ENCODE data around the gene FSIP1. TPM values are rescaled to one million over a fixed set of nuclear protein-coding genes. Genes with fewer than 3 reads are reported as not detected.
A peak's percentile ranks its signal among the peaks of the same experiment; 100 is the strongest.

The FSIP1 gene
- polyA plus RNA-seq, 2 of the 4 experiments (the other 2 are of a cell fraction): 0.71 to 0.93 TPM

DNA sequence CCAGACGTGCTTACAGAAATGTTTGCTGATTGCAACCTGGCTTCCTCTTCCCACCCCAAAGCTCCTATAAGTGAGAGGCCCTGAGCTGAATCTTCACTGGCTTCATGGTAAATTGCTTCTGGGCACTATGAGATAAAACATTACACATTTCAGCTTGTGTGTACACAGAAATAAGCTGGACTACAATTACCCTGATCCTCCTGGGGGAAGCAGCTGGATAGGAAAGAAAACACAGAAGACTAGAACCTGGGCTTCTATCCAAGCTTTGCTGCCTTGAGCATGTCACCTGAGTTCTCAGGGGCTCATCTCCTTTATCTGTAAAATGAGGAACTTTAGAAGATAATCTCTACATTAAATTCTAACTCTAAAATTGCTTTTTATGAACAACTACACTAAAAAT lies 161.4 kb downstream of the FSIP1 start:
- no peak overlapping the region for H3K27ac ChIP-seq
- DNase-seq (ENCODE audit: low read depth in 1 of 2, low spot score in 1 of 2) (no peak), ATAC-seq (no peak), FAIRE-seq (no peak)
- ChIA-PET POLR2A (no interaction called here), CTCF (no interaction called here)
- WGBS (ENCODE audit: missing lambda C conversion rate): 64% methylated on average over 1 of the region's 1 CpG
- TF ChIP-seq HDAC2 (IDR thresholded peaks at IDR 0.05): no peak
- no peak for TF ChIP-seq EP300 (IDR thresholded peaks at IDR 0.05)
- TF ChIP-seq RAD21 (conservative IDR thresholded peaks at IDR 0.05 in 1 of 2, IDR thresholded peaks at IDR 0.05 in 1 of 2): no peak
- no peak for TF ChIP-seq CHD4 (IDR thresholded peaks at IDR 0.05; ENCODE audit: borderline replicate concordance)
- no peak for TF ChIP-seq POLR2A (IDR thresholded peaks at IDR 0.05; ENCODE audit: low read length)
- TF ChIP-seq RCOR1 (IDR thresholded peaks at IDR 0.05; ENCODE audit: low read depth, low read length): no peak
- TF ChIP-seq FOSB (CRISPR knock-in tag; IDR thresholded peaks at IDR 0.05): no peak
- no peak for TF ChIP-seq KDM1A (IDR thresholded peaks at IDR 0.05; ENCODE audit: low read depth)
- no peak for TF ChIP-seq RARB (CRISPR knock-in tag; IDR thresholded peaks at IDR 0.05)
- no peak for TF ChIP-seq ATOH8 (CRISPR knock-in tag; IDR thresholded peaks at IDR 0.05; ENCODE audit: low read depth)
- no peak for TF ChIP-seq ZC3H11A (IDR thresholded peaks at IDR 0.05)
- TF ChIP-seq HOXB5 (CRISPR knock-in tag; IDR thresholded peaks at IDR 0.05): no peak
- TF ChIP-seq GATA3 (IDR thresholded peaks at IDR 0.05; ENCODE audit: borderline replicate concordance): no peak
- TF ChIP-seq CBX8 (IDR thresholded peaks at IDR 0.05): no peak
- no peak for TF ChIP-seq ZFP36 (IDR thresholded peaks at IDR 0.05; ENCODE audit: borderline replicate concordance, partially characterized antibody)
- TF ChIP-seq ZSCAN20 (CRISPR knock-in tag; IDR thresholded peaks at IDR 0.05): no peak
- TF ChIP-seq ESRRA (IDR thresholded peaks at IDR 0.05; ENCODE audit: borderline replicate concordance, low read length): no peak
- H3K4me3 ChIP-seq: no peak overlapping the region
- peaks cover 36% of the 10 kb centered on the region for H3K4me1 ChIP-seq
- no peaks in the 10 kb centered on the region for H3K9me3 ChIP-seq
- no peak overlapping the region for H3K4me2 ChIP-seq

DNA sequence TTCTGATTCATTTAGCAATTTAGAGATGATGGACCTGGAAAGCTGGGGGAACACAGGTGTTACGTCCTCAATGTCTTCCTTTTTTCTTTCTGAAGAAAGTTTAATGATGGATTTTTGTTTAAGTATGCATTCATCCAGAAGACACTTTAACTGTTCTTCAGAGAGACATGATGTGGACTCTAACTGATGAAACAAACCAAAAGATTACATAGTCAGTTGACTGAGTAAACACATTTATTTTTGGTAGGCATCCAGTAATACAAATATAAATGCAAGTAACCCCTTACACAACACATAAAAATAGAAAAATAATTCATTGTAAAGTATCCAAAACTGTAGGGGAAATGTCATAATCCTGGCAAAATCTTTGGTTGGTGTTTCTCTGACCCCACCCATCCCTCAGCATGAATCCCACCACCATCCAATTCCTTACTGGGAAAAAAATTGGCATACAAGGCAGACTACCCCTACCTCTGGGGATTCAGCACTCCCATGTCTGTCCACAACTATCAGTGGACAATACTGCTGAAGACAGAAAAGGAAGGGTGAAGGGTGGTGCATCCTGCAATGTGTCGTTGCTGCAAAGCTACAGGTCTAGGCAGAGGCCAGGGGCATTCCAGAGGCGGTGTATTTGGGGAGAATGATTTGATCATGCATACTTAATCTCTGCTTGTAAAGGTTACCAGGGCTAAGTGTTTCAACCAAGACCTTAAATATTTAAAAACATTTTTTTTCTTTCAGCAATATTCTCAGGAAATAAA lies 164.4 kb downstream of the FSIP1 start:
- no peak for DNase-seq (ENCODE audit: low read depth in 1 of 2, low spot score in 1 of 2)
- peaks cover 4% of the 10 kb centered on the region; the same call in 1 of the 3 replicates for H3K9me3 ChIP-seq
- TF ChIP-seq MAFK (IDR thresholded peaks at IDR 0.05; ENCODE audit: partially characterized antibody) (no peak), ZNF302 (CRISPR knock-in tag; IDR thresholded peaks at IDR 0.05) (no peak), RCOR1 (IDR thresholded peaks at IDR 0.05; ENCODE audit: low read depth, low read length) (no peak), HOXB13 (CRISPR knock-in tag; IDR thresholded peaks at IDR 0.05; ENCODE audit: low read depth) (no peak), FOXS1 (CRISPR knock-in tag; IDR thresholded peaks at IDR 0.05) (no peak), BHLHE40 (IDR thresholded peaks at IDR 0.05; ENCODE audit: low read depth, low read length) (no peak), JUN (IDR thresholded peaks at IDR 0.05) (no peak), TFCP2L1 (CRISPR knock-in tag; IDR thresholded peaks at IDR 0.05) (no peak), E2F6 (IDR thresholded peaks at IDR 0.05; ENCODE audit: borderline replicate concordance, low read depth) (no peak), ESRRA (IDR thresholded peaks at IDR 0.05; ENCODE audit: borderline replicate concordance, low read length) (no peak), EHMT2 (IDR thresholded peaks at IDR 0.05; ENCODE audit: low read depth) (no peak), MYC (IDR thresholded peaks at IDR 0.05; ENCODE audit: borderline replicate concordance, low read length) (no peak), CEBPB (IDR thresholded peaks at IDR 0.05) (no peak), TP53 (CRISPR knock-in tag; IDR thresholded peaks at IDR 0.05) (no peak), SMC3 (IDR thresholded peaks at IDR 0.05) (no peak), EP300 (IDR thresholded peaks at IDR 0.05) (no peak), CHD2 (IDR thresholded peaks at IDR 0.05; ENCODE audit: low read length, partially characterized antibody) (no peak)
- TF ChIP-seq, protein P1, sequence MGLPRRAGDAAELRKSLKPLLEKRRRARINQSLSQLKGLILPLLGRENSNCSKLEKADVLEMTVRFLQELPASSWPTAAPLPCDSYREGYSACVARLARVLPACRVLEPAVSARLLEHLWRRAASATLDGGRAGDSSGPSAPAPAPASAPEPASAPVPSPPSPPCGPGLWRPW (IDR thresholded peaks at IDR 0.05): no peak
- TF ChIP-seq, protein P2, sequence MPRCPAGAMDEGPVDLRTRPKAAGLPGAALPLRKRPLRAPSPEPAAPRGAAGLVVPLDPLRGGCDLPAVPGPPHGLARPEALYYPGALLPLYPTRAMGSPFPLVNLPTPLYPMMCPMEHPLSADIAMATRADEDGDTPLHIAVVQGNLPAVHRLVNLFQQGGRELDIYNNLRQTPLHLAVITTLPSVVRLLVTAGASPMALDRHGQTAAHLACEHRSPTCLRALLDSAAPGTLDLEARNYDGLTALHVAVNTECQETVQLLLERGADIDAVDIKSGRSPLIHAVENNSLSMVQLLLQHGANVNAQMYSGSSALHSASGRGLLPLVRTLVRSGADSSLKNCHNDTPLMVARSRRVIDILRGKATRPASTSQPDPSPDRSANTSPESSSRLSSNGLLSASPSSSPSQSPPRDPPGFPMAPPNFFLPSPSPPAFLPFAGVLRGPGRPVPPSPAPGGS (IDR thresholded peaks at IDR 0.05): no peak
- CTCF ChIA-PET: interaction anchor here (0.9 to 1.1 kb wide), 2 partner anchors 11 to 67 kb away, joined by 3 read pairs; no protein-coding TSS in a partner anchor
- peak overlapping the region; percentile 33; the same call in 2 of the 3 replicates for H3K4me2 ChIP-seq
- no peak for FAIRE-seq
- H3K27ac ChIP-seq: peak overlapping the region; percentile 32 to 51; a peak in 3 of 6 replicates
- no peak overlapping the region for H3K4me3 ChIP-seq
- 40% methylated on average over 3 of the region's 3 CpGs for WGBS (ENCODE audit: missing lambda C conversion rate)
- no peak for ATAC-seq
- POLR2A ChIA-PET: no interaction called here
- peaks cover 29% of the 10 kb centered on the region for H3K4me1 ChIP-seq
